OCI-LY1 (cell line): ENCODE data around the gene RFTN1.

Source experiments
- EZH2 ChIP-seq: fragments of 200-600 bp; sonication (generic), shearing (Covaris generic); IDR thresholded peaks from 2 replicates; pipeline ENCODE4 v1.8.0; 2017; ENCODE audit warnings: borderline replicate concordance, mixed run types, mild to moderate bottlenecking, antibody characterized with exemption, low read length, moderate library complexity, mixed read lengths
- TF ChIP-seq, protein P1 (sequence below): fragments of 200-600 bp; sonication (generic), shearing (Covaris generic); IDR thresholded peaks from 2 replicates; pipeline ENCODE4 v1.5.1; 2017; ENCODE audit warnings: mild to moderate bottlenecking, antibody characterized with exemption, low read length, moderate library complexity, mixed read lengths

DNA sequence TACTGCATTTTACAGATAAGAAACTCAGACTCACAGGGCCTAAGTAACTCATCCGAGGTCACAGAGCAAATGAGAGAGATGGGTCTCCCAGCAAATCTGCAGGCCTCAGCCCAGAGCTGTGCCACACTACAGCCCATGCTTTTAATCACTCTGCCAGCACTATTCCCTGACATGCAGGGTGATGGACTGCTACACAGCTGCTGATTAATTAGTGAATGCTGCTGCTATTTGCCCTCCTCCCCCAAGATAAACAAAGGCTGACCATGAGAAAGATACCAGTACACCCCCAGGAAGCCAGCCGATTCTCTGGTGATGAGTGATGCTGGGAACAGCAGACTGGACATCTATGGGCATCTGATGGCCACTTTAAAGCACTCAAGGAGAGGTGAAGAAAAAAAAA, 39.3 kb downstream of the RFTN1 start:
- TF ChIP-seq, protein P1, sequence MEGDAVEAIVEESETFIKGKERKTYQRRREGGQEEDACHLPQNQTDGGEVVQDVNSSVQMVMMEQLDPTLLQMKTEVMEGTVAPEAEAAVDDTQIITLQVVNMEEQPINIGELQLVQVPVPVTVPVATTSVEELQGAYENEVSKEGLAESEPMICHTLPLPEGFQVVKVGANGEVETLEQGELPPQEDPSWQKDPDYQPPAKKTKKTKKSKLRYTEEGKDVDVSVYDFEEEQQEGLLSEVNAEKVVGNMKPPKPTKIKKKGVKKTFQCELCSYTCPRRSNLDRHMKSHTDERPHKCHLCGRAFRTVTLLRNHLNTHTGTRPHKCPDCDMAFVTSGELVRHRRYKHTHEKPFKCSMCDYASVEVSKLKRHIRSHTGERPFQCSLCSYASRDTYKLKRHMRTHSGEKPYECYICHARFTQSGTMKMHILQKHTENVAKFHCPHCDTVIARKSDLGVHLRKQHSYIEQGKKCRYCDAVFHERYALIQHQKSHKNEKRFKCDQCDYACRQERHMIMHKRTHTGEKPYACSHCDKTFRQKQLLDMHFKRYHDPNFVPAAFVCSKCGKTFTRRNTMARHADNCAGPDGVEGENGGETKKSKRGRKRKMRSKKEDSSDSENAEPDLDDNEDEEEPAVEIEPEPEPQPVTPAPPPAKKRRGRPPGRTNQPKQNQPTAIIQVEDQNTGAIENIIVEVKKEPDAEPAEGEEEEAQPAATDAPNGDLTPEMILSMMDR = no peak
- no peak for TF ChIP-seq EZH2
